NCI-H1105 (cell line): ENCODE measurements around the gene UBXN11.

Source experiments
- DNase-seq: peaks from one replicate; lab custom pipeline; 2025; lab: John Stamatoyannopoulos, UW

Gene UBXN11

GRCh38 chr1:26268290-26269197 is 37.9 kb downstream of the UBXN11 start:
- no peak for DNase-seq

GRCh38 chr1:26265405-26265804 is 41.0 kb downstream of the UBXN11 start:
- no peak for DNase-seq

- no peak for DNase-seq
Observed at GRCh38 chr1:26263212-26263611, 43.2 kb downstream of the UBXN11 start.

GRCh38 chr1:26259578-26259977 is 46.9 kb downstream of the UBXN11 start:
- DNase-seq, result no peak

GRCh38 chr1:26259005-26259404 is 47.4 kb downstream of the UBXN11 start:
- DNase-seq, result no peak

- DNase-seq, result no peak
Observed at GRCh38 chr1:26257222-26257621, 49.2 kb downstream of the UBXN11 start.

GRCh38 chr1:26254404-26254803 is 52.0 kb downstream of the UBXN11 start:
- no peak for DNase-seq

- DNase-seq, result no peak
Observed at GRCh38 chr1:26252718-26253117, 53.7 kb downstream of the UBXN11 start.

- no peak for DNase-seq
Observed at GRCh38 chr1:26239936-26240335, 66.5 kb downstream of the UBXN11 start.

- DNase-seq, result no peak
Observed at GRCh38 chr1:26237230-26237966, 69.0 kb downstream of the UBXN11 start.

- no peak for DNase-seq
Observed at GRCh38 chr1:26234644-26235370, 71.6 kb downstream of the UBXN11 start.

GRCh38 chr1:26233903-26234643 is 72.4 kb downstream of the UBXN11 start, which contains the start of gene CEP85:
CEP85 (plus strand) TSS chr1:26234200; CDS start chr1:26239784, 5,584 bp downstream.
- peak; percentile 98 for DNase-seq
